AG10803 (cell line): ENCODE results near the gene XRRA1.

Experiments used
- DNase-seq: peaks from one replicate; pipeline ENCODE4 v3.0.0; 2010; ENCODE audit warnings: low read depth
- H3K4me3 ChIP-seq: 2 replicates; pipeline ENCODE4 v1.5.1; 2011; ENCODE audit warnings: mild to moderate bottlenecking, low read length, control low read depth
- CTCF ChIP-seq: conservative IDR thresholded peaks from 2 replicates; pipeline ENCODE4 v1.5.1; 2011; ENCODE audit warnings: mild to moderate bottlenecking, low read length, control low read depth, inconsistent platforms

XRRA1 gene

GRCh38 chr11:74984730-74985129 lies 35.8 kb upstream of the XRRA1 start:
- H3K4me3 ChIP-seq: no peak overlapping the region
- TF ChIP-seq CTCF: no peak
- no peak for DNase-seq

GRCh38 chr11:74984070-74984469 lies 35.2 kb upstream of the XRRA1 start:
- H3K4me3 ChIP-seq: no peak overlapping the region
- no peak for TF ChIP-seq CTCF
- DNase-seq: no peak

- H3K4me3 ChIP-seq: no peak overlapping the region
- no peak for DNase-seq
- no peak for TF ChIP-seq CTCF
Observed at GRCh38 chr11:74981888-74982287, 33.0 kb upstream of the XRRA1 start.

- no peak overlapping the region for H3K4me3 ChIP-seq
- TF ChIP-seq CTCF: no peak
- no peak for DNase-seq
Observed at GRCh38 chr11:74980634-74981033, 31.7 kb upstream of the XRRA1 start.

- DNase-seq: no peak
- H3K4me3 ChIP-seq: no peak overlapping the region
- TF ChIP-seq CTCF: no peak
Observed at GRCh38 chr11:74978041-74978440, 29.1 kb upstream of the XRRA1 start.

GRCh38 chr11:74971424-74971823 lies 22.5 kb upstream of the XRRA1 start:
- no peak for TF ChIP-seq CTCF
- DNase-seq: no peak
- no peak overlapping the region for H3K4me3 ChIP-seq

- DNase-seq: no peak
- no peak for TF ChIP-seq CTCF
Observed at GRCh38 chr11:74970852-74971395, 22.0 kb upstream of the XRRA1 start.

More at GRCh38 chr11:74970852-74971395, 22.0 kb upstream of the XRRA1 start:
- H3K4me3 ChIP-seq: no peak overlapping the region
